H9 (cell line): ENCODE measurements around the gene SRA1. TPM values are rescaled to one million over a fixed set of nuclear protein-coding genes. Genes with fewer than 3 reads are reported as not detected.

Experiments
- DNase-seq: peaks from one replicate; pipeline ENCODE4 v3.0.0-alpha.2; 2017
- H2AFZ ChIP-seq: one replicate; pipeline ENCODE4 v1.6.1; 2013; ENCODE audit warnings: mild to moderate bottlenecking, low read length, control low read depth, moderate library complexity
- H2AK5ac ChIP-seq: 2 replicates; pipeline ENCODE4 v1.6.1; 2013; ENCODE audit warnings: low read length, control low read depth, mixed read lengths; ENCODE audit not compliant: insufficient read length
- H2BK120ac ChIP-seq: one replicate; pipeline ENCODE4 v1.6.1; 2013; ENCODE audit warnings: low read depth, mild to moderate bottlenecking, low read length, control low read depth, inconsistent platforms; ENCODE audit not compliant: poor library complexity, severe bottlenecking
- H2BK12ac ChIP-seq: 2 replicates; pipeline ENCODE4 v1.6.1; 2013; ENCODE audit warnings: low read length, control low read depth, mixed read lengths, low read depth; ENCODE audit not compliant: insufficient read length
- H2BK15ac ChIP-seq: 2 replicates; pipeline ENCODE4 v1.6.1; 2013; ENCODE audit warnings: low read depth, low read length, control low read depth
- H2BK20ac ChIP-seq: one replicate; pipeline ENCODE4 v1.6.1; 2013; ENCODE audit warnings: low read depth, mild to moderate bottlenecking, low read length, control low read depth, inconsistent platforms; ENCODE audit not compliant: poor library complexity, severe bottlenecking
- H2BK5ac ChIP-seq: 2 replicates; pipeline ENCODE4 v1.6.1; 2013; ENCODE audit warnings: low read length, control low read depth, mixed read lengths; ENCODE audit not compliant: insufficient read length
- H3K14ac ChIP-seq: 2 replicates; pipeline ENCODE4 v1.6.1; 2013; ENCODE audit warnings: low read length, control low read depth; ENCODE audit not compliant: insufficient read depth
- H3K18ac ChIP-seq: 2 replicates; pipeline ENCODE4 v1.6.1; 2013; ENCODE audit warnings: low read depth, mild to moderate bottlenecking, mixed read lengths, low read length, control low read depth; ENCODE audit not compliant: insufficient read length
- H3K23ac ChIP-seq: 2 replicates; pipeline ENCODE4 v1.6.1; 2013; ENCODE audit warnings: low read length, control low read depth, mixed read lengths, low read depth; ENCODE audit not compliant: insufficient read length
- H3K23me2 ChIP-seq: 2 replicates; pipeline ENCODE4 v1.6.1; 2013; ENCODE audit warnings: low read depth, mild to moderate bottlenecking, mixed read lengths, low read length, control low read depth; ENCODE audit not compliant: insufficient read length, poor library complexity, severe bottlenecking
- H3K27ac ChIP-seq: 2 replicates; pipeline ENCODE4 v1.5.1; 2013; ENCODE audit warnings: low read length, control low read depth, mixed read lengths, low read depth; ENCODE audit not compliant: insufficient read length
- H3K27me3 ChIP-seq: 2 replicates; pipeline ENCODE4 v1.6.1; 2013; ENCODE audit warnings: low read length, control low read depth, inconsistent platforms; ENCODE audit not compliant: insufficient read depth
- H3K4ac ChIP-seq: 2 replicates; pipeline ENCODE4 v1.6.1; 2013; ENCODE audit warnings: low read depth, mild to moderate bottlenecking, control low read depth, inconsistent platforms, low read length, moderate library complexity
- H3K4me1 ChIP-seq: 2 replicates; pipeline ENCODE4 v1.6.1; 2013; ENCODE audit warnings: low read length, control low read depth, inconsistent platforms; ENCODE audit not compliant: insufficient read depth
- H3K4me2 ChIP-seq: 2 replicates; pipeline ENCODE4 v1.6.1; 2013; ENCODE audit warnings: low read length, control low read depth, mixed read lengths; ENCODE audit not compliant: insufficient read length, insufficient read depth
- H3K56ac ChIP-seq: 2 replicates; pipeline ENCODE4 v1.6.1; 2013; ENCODE audit warnings: low read depth, mild to moderate bottlenecking, mixed read lengths, low read length, control low read depth; ENCODE audit not compliant: insufficient read length
- H3K79me1 ChIP-seq: 2 replicates; pipeline ENCODE4 v1.6.1; 2013; ENCODE audit warnings: low read depth, mild to moderate bottlenecking, moderate library complexity, low read length, control low read depth, inconsistent platforms; ENCODE audit not compliant: insufficient read depth, poor library complexity, severe bottlenecking
- H3K79me2 ChIP-seq: 2 replicates; pipeline ENCODE4 v1.6.1; 2013; ENCODE audit warnings: low read length, control low read depth, inconsistent platforms; ENCODE audit not compliant: insufficient read depth
- H3K9ac ChIP-seq: 2 replicates; pipeline ENCODE4 v1.6.1; 2013; ENCODE audit warnings: low read length, control low read depth, mixed read lengths; ENCODE audit not compliant: insufficient read length; ENCODE audit errors: extremely low read depth
- H3K9me3 ChIP-seq: one replicate; pipeline ENCODE4 v1.6.1; 2013; ENCODE audit warnings: low read depth, low read length, inconsistent platforms; ENCODE audit not compliant: control insufficient read depth
- H3T11ph ChIP-seq: one replicate; pipeline ENCODE4 v1.6.1; 2013; ENCODE audit warnings: mild to moderate bottlenecking, low read length, control low read depth, inconsistent platforms
- H4K20me1 ChIP-seq: one replicate; pipeline ENCODE4 v1.6.1; 2013; ENCODE audit not compliant: control insufficient read depth, insufficient read length, insufficient read depth
- H4K5ac ChIP-seq: 2 replicates; pipeline ENCODE4 v1.6.1; 2013; ENCODE audit warnings: low read depth, mild to moderate bottlenecking, mixed read lengths, low read length, control low read depth; ENCODE audit not compliant: insufficient read length
- H4K8ac ChIP-seq: replicated peaks from 2 replicates; pipeline ENCODE4 v1.6.1; 2013; ENCODE audit warnings: low read length, control low read depth, mixed read lengths, low read depth; ENCODE audit not compliant: insufficient read length
- H4K91ac ChIP-seq: 2 replicates; pipeline ENCODE4 v1.6.1; 2013; ENCODE audit warnings: low read depth, mild to moderate bottlenecking, moderate library complexity, mixed read lengths, low read length, control low read depth; ENCODE audit not compliant: insufficient read length
- H3K27ac Mint-ChIP-seq, 3 experiments: 2 replicates in 2 of 3; 3 replicates in 1 of 3; pipeline ENCODE4 v1.8.0; 2020 to 2021; ENCODE audit warnings: mixed read lengths in 3 of 3, mild to moderate bottlenecking in 1 of 3, moderate library complexity in 1 of 3
- H3K27me3 Mint-ChIP-seq: 2 replicates; pipeline ENCODE4 v1.8.0; 2021; ENCODE audit warnings: low read depth, mild to moderate bottlenecking, moderate library complexity, mixed read lengths
- H3K36me3 Mint-ChIP-seq, 3 experiments: 2 replicates in 2 of 3; 3 replicates in 1 of 3; pipeline ENCODE4 v1.8.0; 2020 to 2021; ENCODE audit warnings: low read depth in 3 of 3, mixed read lengths in 3 of 3; ENCODE audit not compliant: insufficient read depth in 1 of 3
- H3K4me1 Mint-ChIP-seq, 2 experiments: 2 replicates each; pipeline ENCODE4 v1.8.0; 2020; ENCODE audit warnings: mixed read lengths in 2 of 2
- H3K4me3 Mint-ChIP-seq, 2 experiments: 2 replicates in 1 of 2; 3 replicates in 1 of 2; pipeline ENCODE4 v1.8.0; 2020 to 2021; ENCODE audit warnings: mild to moderate bottlenecking in 2 of 2, mixed read lengths in 2 of 2, moderate library complexity in 1 of 2
- H3K9me3 Mint-ChIP-seq, 2 experiments: 2 replicates in 1 of 2; 3 replicates in 1 of 2; pipeline ENCODE4 v1.8.0; 2020; ENCODE audit warnings: mild to moderate bottlenecking in 2 of 2, mixed read lengths in 2 of 2, moderate library complexity in 1 of 2
- WGBS: extraction: QIAGEN DNeasy Blood & Tissue Kit; methylation state at CpG from one replicate; pipeline ENCODE4 v1.1.7; 2013; ENCODE audit warnings: missing lambda C conversion rate, low lambda C conversion rate, mixed read lengths; ENCODE audit not compliant: insufficient read length; ENCODE audit errors: extremely low coverage; 5-methylcytosine and 5-hydroxymethylcytosine counted together
- total RNA-seq: library from RNA; stranded (reverse); gene quantifications from 2 replicates; pipeline ENCODE4 v1.2.1, GENCODE V29; 2021
- TF ChIP-seq, protein P1 (sequence below): fragments of 200-600 bp; sonication (generic); conservative IDR thresholded peaks from 3 replicates; pipeline ENCODE4 v1.8.0; 2021; ENCODE audit warnings: antibody characterized with exemption, mild to moderate bottlenecking

Gene SRA1
- total RNA-seq, 1 experiment from 2014 or later = 49.3 TPM

DNA sequence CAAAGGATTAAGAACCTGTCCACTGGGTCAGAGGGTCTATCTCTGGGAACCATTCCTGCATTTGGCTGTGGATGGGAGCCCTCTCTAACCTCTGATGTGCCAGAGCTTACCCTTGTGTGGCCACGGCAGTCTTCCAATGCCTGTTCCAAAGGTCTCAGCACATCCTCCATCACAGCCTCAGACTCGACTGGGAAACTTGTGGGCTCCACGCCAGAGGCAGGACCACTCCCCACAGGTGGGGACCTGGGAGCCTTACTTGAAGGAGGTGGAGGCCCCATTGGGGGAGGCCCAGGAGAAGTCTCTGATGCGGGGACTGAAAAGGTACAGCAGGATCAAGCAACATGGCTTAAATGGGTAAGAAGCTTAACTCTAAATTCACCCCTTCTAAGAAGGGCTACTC lies 5.4 kb downstream of the SRA1 start:
- Histone ChIP-seq H4K20me1 (no peaks in the 10 kb centered on the region), H3K27ac (no peak overlapping the region), H4K5ac (no peak overlapping the region), H3K23ac (no peak overlapping the region), H3K4me2 (no peak overlapping the region), H4K91ac (no peak overlapping the region), H2BK120ac (no peak overlapping the region), H3K9ac (no peak overlapping the region), H3K4ac (no peak overlapping the region), H3K4me1 (0 out of 2 replicates have a peak, but pooled peaks cover 7% of the 10 kb centered on the region), H3K27me3 (no peaks in the 10 kb centered on the region), H4K8ac (no peak overlapping the region), H3K14ac (no peak overlapping the region), H2AK5ac (no peak overlapping the region), H3T11ph (no peak overlapping the region), H2BK5ac (no peak overlapping the region), H3K9me3 (no peaks in the 10 kb centered on the region), H3K56ac (no peak overlapping the region), H2AFZ (no peak overlapping the region), H2BK15ac (no peak overlapping the region), H3K79me1 (peaks cover 3% of the 10 kb centered on the region), H3K23me2 (peaks cover 7% of the 10 kb centered on the region), H2BK20ac (no peak overlapping the region), H3K79me2 (peaks cover 6% of the 10 kb centered on the region), H2BK12ac (no peak overlapping the region), H3K18ac (no peak overlapping the region)
- no peak overlapping the region for H3K27ac Mint-ChIP-seq
- TF ChIP-seq, protein P1, sequence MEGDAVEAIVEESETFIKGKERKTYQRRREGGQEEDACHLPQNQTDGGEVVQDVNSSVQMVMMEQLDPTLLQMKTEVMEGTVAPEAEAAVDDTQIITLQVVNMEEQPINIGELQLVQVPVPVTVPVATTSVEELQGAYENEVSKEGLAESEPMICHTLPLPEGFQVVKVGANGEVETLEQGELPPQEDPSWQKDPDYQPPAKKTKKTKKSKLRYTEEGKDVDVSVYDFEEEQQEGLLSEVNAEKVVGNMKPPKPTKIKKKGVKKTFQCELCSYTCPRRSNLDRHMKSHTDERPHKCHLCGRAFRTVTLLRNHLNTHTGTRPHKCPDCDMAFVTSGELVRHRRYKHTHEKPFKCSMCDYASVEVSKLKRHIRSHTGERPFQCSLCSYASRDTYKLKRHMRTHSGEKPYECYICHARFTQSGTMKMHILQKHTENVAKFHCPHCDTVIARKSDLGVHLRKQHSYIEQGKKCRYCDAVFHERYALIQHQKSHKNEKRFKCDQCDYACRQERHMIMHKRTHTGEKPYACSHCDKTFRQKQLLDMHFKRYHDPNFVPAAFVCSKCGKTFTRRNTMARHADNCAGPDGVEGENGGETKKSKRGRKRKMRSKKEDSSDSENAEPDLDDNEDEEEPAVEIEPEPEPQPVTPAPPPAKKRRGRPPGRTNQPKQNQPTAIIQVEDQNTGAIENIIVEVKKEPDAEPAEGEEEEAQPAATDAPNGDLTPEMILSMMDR = no peak
- WGBS = no CpG with 5 or more reads among the region's 4 CpGs
- no peak overlapping the region for H3K4me3 Mint-ChIP-seq
- H3K27me3 Mint-ChIP-seq = no peaks in the 10 kb centered on the region
- DNase-seq = no peak
- peaks cover 34% of the 10 kb centered on the region in 2 experiments for H3K4me1 Mint-ChIP-seq
- H3K36me3 Mint-ChIP-seq = peaks cover 16 to 63% (median 47%) of the 10 kb centered on the region in 3 experiments; a peak in 6 of 7 replicates
- H3K9me3 Mint-ChIP-seq = no peaks in the 10 kb centered on the region
